ENCODE data around the gene RAPGEF3. TPM values are rescaled to one million over a fixed set of nuclear protein-coding genes. Genes with fewer than 3 reads are reported as not detected.

The RAPGEF3 gene
- total and polyA plus RNA-seq, 9 of the 15 experiments (the other 6 are each of a cell fraction or from before 2014, with no cell fraction given): 0.03 to 0.78 (median 0.37) TPM; not detected in 1

DNA sequence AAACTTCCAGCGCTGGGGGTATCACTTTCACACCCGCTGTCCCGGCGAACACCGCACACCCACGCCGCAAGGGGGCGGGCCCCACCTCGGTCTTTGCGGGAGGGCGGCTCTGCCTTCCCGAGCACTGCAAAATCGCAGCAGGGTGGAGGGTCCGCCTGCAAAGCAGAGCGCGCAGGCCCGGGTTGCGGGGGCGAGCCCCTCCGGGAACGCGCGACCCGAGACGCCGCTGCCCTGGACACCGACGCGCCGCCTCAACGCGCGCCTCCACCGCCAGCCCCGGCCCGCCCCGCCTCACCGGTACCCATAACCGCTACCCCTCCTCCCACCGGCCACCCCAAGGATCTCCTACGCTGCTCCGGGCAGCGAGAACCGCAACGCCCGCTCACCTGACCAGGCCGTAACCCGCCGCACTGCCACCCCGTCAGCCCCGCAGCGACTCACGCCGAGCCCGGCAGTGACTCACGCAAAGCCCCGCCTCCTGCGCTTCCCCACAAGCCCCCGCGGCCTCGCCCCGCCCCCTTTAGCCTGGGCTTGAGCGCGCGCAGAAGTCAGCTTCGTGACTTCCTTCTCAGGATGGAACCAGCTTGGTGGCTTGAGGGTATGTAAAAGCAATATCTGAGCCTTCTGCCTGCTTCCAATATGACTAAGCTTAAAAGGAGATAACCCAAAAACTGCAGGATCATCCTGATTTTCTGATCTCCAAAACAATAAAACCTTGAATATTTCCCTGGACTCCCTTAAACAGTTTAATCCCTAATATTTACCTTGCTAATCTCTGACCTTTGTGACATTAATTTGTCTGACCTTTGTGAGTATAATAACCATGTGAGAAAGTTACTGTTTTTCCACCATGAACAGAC is 52.9 kb downstream of the RAPGEF3 start, which contains the start of gene RPAP3 (continued):
- TF ChIP-seq, protein P1, sequence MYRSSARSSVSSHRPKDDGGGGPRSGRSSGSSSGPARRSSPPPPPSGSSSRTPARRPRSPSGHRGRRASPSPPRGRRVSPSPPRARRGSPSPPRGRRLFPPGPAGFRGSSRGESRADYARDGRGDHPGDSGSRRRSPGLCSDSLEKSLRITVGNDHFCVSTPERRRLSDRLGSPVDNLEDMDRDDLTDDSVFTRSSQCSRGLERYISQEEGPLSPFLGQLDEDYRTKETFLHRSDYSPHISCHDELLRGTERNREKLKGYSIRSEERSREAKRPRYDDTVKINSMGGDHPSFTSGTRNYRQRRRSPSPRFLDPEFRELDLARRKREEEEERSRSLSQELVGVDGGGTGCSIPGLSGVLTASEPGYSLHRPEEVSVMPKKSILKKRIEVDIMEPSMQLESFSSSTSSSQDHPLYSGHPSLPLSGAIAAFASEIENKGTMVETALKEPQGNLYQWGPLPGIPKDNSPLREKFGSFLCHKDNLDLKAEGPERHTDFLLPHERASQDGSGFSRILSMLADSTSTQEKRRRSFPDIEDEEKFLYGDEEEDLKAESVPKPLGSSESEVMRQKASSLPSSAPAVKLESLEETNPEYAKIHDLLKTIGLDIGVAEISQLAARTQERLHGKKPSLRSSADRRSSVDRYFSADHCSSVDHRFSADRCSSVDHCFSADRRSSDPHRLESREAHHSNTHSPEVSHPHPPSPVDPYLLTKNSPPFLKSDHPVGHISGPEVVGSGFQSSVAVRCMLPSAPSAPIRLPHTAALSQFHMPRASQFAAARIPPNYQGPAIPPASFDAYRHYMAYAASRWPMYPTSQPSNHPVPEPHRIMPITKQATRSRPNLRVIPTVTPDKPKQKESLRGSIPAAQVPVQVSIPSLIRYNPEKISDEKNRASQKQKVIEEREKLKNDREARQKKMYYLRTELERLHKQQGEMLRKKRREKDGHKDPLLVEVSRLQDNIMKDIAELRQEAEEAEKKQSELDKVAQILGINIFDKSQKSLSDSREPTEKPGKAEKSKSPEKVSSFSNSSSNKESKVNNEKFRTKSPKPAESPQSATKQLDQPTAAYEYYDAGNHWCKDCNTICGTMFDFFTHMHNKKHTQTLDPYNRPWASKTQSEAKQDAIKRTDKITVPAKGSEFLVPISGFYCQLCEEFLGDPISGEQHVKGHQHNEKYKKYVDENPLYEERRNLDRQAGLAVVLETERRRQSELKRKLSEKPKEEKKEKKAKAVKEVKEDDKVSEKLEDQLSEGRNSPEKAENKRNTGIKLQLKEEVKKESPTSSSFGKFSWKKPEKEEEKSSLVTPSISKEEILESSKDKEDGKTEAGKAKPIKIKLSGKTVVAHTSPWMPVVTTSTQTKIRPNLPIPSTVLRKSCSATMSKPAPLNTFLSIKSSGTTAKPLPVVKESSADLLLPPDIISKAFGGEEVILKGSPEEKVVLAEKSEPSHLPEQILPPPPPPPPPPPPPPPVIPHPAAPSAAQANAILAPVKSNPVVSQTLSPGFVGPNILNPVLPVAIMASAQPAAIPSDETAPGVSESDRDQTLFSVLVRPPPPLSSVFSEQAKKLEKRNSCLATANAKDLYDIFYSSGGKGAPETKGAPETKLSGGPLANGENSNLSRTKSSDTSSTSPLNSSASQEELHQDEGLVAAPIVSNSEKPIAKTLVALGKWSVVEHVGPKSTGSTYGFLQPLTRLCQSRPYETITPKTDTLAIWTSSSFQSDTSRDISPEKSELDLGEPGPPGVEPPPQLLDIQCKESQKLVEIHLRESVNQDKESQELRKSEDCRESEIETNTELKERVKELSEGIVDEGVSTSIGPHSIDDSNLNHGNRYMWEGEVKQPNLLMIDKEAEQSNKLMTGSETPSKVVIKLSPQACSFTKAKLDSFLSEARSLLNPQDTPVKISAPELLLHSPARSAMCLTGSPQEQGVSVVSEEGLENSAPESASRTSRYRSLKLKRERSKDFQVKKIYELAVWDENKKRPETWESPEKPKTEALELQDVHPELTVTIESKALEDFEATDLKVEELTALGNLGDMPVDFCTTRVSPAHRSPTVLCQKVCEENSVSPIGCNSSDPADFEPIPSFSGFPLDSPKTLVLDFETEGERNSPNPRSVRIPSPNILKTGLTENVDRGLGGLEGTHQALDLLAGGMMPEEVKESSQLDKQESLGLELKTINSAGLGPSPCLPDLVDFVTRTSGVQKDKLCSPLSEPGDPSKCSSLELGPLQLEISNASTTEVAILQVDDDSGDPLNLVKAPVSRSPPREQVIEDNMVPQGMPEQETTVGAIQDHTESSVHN (IDR thresholded peaks at IDR 0.05; ENCODE audit: borderline replicate concordance in 1 of 2, low read depth in 1 of 2): no peak
- peak; percentile 59; the same call in 1 of the 2 replicates for TF ChIP-seq SMARCE1 (IDR thresholded peaks at IDR 0.05)
- no peak for TF ChIP-seq SP2 (IDR thresholded peaks at IDR 0.05; ENCODE audit: extremely low read depth, low read depth, low read length, poor library complexity, severe bottlenecking)
- no peak for TF ChIP-seq ZNF354B (CRISPR knock-in tag; IDR thresholded peaks at IDR 0.05)
- no peak for TF ChIP-seq ZNF23 (CRISPR knock-in tag; IDR thresholded peaks at IDR 0.05)
- TF ChIP-seq TCFL5 (CRISPR knock-in tag; conservative IDR thresholded peaks at IDR 0.05): no peak
- TF ChIP-seq, protein P2, sequence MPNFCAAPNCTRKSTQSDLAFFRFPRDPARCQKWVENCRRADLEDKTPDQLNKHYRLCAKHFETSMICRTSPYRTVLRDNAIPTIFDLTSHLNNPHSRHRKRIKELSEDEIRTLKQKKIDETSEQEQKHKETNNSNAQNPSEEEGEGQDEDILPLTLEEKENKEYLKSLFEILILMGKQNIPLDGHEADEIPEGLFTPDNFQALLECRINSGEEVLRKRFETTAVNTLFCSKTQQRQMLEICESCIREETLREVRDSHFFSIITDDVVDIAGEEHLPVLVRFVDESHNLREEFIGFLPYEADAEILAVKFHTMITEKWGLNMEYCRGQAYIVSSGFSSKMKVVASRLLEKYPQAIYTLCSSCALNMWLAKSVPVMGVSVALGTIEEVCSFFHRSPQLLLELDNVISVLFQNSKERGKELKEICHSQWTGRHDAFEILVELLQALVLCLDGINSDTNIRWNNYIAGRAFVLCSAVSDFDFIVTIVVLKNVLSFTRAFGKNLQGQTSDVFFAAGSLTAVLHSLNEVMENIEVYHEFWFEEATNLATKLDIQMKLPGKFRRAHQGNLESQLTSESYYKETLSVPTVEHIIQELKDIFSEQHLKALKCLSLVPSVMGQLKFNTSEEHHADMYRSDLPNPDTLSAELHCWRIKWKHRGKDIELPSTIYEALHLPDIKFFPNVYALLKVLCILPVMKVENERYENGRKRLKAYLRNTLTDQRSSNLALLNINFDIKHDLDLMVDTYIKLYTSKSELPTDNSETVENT (CRISPR knock-in tag; IDR thresholded peaks at IDR 0.05): no peak
- TF ChIP-seq, protein P3, sequence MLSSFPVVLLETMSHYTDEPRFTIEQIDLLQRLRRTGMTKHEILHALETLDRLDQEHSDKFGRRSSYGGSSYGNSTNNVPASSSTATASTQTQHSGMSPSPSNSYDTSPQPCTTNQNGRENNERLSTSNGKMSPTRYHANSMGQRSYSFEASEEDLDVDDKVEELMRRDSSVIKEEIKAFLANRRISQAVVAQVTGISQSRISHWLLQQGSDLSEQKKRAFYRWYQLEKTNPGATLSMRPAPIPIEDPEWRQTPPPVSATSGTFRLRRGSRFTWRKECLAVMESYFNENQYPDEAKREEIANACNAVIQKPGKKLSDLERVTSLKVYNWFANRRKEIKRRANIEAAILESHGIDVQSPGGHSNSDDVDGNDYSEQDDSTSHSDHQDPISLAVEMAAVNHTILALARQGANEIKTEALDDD (IDR thresholded peaks at IDR 0.05): no peak
- TF ChIP-seq, protein P4, sequence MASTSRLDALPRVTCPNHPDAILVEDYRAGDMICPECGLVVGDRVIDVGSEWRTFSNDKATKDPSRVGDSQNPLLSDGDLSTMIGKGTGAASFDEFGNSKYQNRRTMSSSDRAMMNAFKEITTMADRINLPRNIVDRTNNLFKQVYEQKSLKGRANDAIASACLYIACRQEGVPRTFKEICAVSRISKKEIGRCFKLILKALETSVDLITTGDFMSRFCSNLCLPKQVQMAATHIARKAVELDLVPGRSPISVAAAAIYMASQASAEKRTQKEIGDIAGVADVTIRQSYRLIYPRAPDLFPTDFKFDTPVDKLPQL (IDR thresholded peaks at IDR 0.05; ENCODE audit: extremely low read depth, insufficient read length): no peak
- peak in 1 of 2 experiments; percentile 12; a peak in 1 of 4 replicates for TF ChIP-seq SRF (CRISPR knock-in tag; IDR thresholded peaks at IDR 0.05)
- TF ChIP-seq, protein P5, sequence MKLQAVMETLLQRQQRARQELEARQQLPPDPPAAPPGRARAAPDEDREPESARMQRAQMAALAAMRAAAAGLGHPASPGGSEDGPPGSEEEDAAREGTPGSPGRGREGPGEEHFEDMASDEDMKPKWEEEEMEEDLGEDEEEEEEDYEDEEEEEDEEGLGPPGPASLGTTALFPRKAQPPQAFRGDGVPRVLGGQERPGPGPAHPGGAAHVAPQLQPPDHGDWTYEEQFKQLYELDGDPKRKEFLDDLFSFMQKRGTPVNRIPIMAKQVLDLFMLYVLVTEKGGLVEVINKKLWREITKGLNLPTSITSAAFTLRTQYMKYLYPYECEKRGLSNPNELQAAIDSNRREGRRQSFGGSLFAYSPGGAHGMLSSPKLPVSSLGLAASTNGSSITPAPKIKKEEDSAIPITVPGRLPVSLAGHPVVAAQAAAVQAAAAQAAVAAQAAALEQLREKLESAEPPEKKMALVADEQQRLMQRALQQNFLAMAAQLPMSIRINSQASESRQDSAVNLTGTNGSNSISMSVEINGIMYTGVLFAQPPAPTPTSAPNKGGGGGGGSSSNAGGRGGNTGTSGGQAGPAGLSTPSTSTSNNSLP (IDR thresholded peaks at IDR 0.05; ENCODE audit: borderline replicate concordance, low read depth, low read length): no peak
